ENCODE results near the gene TUBB1. TPM values are rescaled to one million over a fixed set of nuclear protein-coding genes. Genes with fewer than 3 reads are reported as not detected.

Gene TUBB1
- total and polyA plus RNA-seq, 2 of the 13 experiments (the other 11 are each of a cell fraction or from before 2014, with no cell fraction given), result 0.11 to 57.6 TPM

DNA sequence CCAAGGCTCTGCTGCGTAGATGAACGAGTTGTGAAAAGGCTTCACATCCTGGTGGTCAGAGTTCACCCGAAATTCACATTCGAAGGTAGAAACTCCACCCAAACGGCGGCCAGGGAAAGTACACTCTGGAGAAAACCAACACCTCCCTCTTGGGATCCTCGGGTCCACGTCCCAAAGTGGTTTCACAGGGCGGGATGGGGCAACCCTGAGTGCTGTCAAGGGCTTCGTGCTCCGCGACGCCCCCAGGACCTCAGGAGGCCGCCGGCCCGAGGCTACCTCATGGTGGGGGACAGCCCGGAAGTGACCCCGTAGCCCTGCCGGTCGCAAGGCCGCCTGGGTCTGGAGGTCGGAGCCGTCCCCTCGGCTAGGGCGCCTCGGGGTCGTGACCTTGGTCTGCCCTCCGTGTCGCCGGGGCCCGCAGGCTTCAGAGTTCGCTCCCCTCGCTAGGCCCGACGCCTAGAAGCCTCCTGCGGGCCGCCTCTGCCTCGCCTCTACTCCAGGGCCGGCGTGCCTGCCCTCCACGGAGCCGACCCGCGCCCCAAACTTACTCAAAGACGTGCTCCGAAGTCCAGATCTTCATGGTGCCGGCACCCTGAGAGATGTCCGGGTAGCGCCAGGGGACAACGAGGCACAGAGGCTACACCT lies 23.0 kb downstream of the TUBB1 start, which contains the start of gene PRELID3B (continued):
- TF ChIP-seq, protein P1, sequence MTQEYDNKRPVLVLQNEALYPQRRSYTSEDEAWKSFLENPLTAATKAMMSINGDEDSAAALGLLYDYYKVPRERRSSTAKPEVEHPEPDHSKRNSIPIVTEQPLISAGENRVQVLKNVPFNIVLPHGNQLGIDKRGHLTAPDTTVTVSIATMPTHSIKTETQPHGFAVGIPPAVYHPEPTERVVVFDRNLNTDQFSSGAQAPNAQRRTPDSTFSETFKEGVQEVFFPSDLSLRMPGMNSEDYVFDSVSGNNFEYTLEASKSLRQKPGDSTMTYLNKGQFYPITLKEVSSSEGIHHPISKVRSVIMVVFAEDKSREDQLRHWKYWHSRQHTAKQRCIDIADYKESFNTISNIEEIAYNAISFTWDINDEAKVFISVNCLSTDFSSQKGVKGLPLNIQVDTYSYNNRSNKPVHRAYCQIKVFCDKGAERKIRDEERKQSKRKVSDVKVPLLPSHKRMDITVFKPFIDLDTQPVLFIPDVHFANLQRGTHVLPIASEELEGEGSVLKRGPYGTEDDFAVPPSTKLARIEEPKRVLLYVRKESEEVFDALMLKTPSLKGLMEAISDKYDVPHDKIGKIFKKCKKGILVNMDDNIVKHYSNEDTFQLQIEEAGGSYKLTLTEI (CRISPR knock-in tag; conservative IDR thresholded peaks at IDR 0.05), result no peak
- no peak for TF ChIP-seq ZNF251 (CRISPR knock-in tag; IDR thresholded peaks at IDR 0.05)
- TF ChIP-seq SMYD3 (CRISPR knock-in tag; IDR thresholded peaks at IDR 0.05), result no peak
- no peak for TF ChIP-seq IKZF1 (IDR thresholded peaks at IDR 0.05)
- TF ChIP-seq ZNF430 (CRISPR knock-in tag; IDR thresholded peaks at IDR 0.05), result no peak; the same call in 1 of the 2 replicates
- TF ChIP-seq NKX3-1 (CRISPR knock-in tag; IDR thresholded peaks at IDR 0.05), result no peak; the same call in 1 of the 2 replicates
- TF ChIP-seq NAIF1 (CRISPR knock-in tag; IDR thresholded peaks at IDR 0.05; ENCODE audit: borderline replicate concordance), result no peak; the same call in 1 of the 2 replicates
- TF ChIP-seq, protein P2, sequence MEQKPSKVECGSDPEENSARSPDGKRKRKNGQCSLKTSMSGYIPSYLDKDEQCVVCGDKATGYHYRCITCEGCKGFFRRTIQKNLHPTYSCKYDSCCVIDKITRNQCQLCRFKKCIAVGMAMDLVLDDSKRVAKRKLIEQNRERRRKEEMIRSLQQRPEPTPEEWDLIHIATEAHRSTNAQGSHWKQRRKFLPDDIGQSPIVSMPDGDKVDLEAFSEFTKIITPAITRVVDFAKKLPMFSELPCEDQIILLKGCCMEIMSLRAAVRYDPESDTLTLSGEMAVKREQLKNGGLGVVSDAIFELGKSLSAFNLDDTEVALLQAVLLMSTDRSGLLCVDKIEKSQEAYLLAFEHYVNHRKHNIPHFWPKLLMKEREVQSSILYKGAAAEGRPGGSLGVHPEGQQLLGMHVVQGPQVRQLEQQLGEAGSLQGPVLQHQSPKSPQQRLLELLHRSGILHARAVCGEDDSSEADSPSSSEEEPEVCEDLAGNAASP (CRISPR knock-in tag; IDR thresholded peaks at IDR 0.05; ENCODE audit: borderline replicate concordance), result peak; percentile 55
- no peak for TF ChIP-seq TRIM24 (CRISPR knock-in tag; IDR thresholded peaks at IDR 0.05)
- no peak; the same call in 1 of the 2 replicates for TF ChIP-seq EED (CRISPR knock-in tag; IDR thresholded peaks at IDR 0.05)
- no peak for TF ChIP-seq ZBTB3 (CRISPR knock-in tag; IDR thresholded peaks at IDR 0.05; ENCODE audit: borderline replicate concordance, low read depth)
- TF ChIP-seq MIXL1 (CRISPR knock-in tag; IDR thresholded peaks at IDR 0.05), result no peak
- TF ChIP-seq, protein P3, sequence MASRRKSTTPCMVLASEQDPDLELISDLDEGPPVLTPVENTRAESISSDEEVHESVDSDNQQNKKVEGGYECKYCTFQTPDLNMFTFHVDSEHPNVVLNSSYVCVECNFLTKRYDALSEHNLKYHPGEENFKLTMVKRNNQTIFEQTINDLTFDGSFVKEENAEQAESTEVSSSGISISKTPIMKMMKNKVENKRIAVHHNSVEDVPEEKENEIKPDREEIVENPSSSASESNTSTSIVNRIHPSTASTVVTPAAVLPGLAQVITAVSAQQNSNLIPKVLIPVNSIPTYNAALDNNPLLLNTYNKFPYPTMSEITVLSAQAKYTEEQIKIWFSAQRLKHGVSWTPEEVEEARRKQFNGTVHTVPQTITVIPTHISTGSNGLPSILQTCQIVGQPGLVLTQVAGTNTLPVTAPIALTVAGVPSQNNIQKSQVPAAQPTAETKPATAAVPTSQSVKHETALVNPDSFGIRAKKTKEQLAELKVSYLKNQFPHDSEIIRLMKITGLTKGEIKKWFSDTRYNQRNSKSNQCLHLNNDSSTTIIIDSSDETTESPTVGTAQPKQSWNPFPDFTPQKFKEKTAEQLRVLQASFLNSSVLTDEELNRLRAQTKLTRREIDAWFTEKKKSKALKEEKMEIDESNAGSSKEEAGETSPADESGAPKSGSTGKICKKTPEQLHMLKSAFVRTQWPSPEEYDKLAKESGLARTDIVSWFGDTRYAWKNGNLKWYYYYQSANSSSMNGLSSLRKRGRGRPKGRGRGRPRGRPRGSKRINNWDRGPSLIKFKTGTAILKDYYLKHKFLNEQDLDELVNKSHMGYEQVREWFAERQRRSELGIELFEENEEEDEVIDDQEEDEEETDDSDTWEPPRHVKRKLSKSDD (CRISPR knock-in tag; IDR thresholded peaks at IDR 0.05; ENCODE audit: low read depth), result 0 out of 2 replicates have a peak, but pooled peaks have one; percentile 8
- TF ChIP-seq, protein P4, sequence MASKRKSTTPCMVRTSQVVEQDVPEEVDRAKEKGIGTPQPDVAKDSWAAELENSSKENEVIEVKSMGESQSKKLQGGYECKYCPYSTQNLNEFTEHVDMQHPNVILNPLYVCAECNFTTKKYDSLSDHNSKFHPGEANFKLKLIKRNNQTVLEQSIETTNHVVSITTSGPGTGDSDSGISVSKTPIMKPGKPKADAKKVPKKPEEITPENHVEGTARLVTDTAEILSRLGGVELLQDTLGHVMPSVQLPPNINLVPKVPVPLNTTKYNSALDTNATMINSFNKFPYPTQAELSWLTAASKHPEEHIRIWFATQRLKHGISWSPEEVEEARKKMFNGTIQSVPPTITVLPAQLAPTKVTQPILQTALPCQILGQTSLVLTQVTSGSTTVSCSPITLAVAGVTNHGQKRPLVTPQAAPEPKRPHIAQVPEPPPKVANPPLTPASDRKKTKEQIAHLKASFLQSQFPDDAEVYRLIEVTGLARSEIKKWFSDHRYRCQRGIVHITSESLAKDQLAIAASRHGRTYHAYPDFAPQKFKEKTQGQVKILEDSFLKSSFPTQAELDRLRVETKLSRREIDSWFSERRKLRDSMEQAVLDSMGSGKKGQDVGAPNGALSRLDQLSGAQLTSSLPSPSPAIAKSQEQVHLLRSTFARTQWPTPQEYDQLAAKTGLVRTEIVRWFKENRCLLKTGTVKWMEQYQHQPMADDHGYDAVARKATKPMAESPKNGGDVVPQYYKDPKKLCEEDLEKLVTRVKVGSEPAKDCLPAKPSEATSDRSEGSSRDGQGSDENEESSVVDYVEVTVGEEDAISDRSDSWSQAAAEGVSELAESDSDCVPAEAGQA (IDR thresholded peaks at IDR 0.05; ENCODE audit: low read depth), result no peak; the same call in 1 of the 2 replicates
- TF ChIP-seq, protein P4 (CRISPR knock-in tag; IDR thresholded peaks at IDR 0.05; ENCODE audit: borderline replicate concordance), result no peak
- 0 out of 2 replicates have a peak, but pooled peaks have one; percentile 62 for TF ChIP-seq ZFP36L1 (CRISPR knock-in tag; IDR thresholded peaks at IDR 0.05)
- peak; percentile 68; the same call in 1 of the 2 replicates for TF ChIP-seq ZBTB20 (CRISPR knock-in tag; IDR thresholded peaks at IDR 0.05; ENCODE audit: borderline replicate concordance, low read depth)
